ENCODE measurements around the gene ATP6V1F.

DNA sequence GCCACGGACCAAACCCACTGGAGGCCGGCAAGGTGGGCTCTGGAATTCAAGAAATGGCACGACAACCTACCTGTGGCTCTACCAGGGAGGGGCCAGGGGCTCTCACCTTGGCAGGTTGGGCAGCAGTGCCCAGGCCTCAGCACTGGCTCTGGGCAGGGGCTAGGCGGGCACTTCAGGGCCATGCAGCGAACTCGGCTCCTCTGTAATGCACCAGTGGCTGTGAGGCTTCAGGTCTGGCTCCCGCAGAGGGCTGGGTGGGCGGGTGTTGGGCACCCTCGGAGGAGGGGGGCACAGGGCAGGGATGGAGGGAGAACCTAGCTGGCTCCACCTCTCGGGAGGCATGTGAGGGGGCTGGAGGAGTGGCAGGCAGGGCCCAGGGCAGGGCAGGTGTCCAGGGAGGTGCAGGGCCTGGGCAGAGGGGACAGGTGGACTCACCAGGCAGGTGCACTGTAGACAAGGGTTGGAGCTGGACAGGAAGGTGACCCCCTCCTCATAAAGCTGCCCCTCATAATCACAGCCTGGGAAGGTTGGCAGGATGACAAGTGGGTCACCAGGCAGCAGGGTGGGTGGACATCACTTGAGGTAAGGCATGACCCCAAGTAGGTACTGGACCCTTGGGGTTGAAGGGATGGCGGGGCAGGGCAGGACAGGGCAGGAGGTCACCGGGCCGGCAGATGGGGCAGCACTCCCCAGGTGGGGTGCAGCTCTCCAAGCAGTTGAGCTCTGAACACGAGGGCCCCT, 41.1 kb downstream of the ATP6V1F start:
- no peak for TF ChIP-seq TAF1 (IDR thresholded peaks at IDR 0.05; ENCODE audit: low read depth, low read length)
- no peak for TF ChIP-seq POLR2AphosphoS5 (IDR thresholded peaks at IDR 0.05; ENCODE audit: low read depth, low read length)
- TF ChIP-seq POLR2A (IDR thresholded peaks at IDR 0.05; ENCODE audit: low read depth, low read length) = no peak
- no peak for TF ChIP-seq PAX5 (IDR thresholded peaks at IDR 0.05; ENCODE audit: insufficient read depth, low read length, severe bottlenecking)
- TF ChIP-seq SPI1 (IDR thresholded peaks at IDR 0.05; ENCODE audit: low read depth, low read length) = no peak
- no peak for TF ChIP-seq POU2F2 (IDR thresholded peaks at IDR 0.05; ENCODE audit: low read depth, low read length)

Measured in GM12891 (cell line).